ENCODE measurements around the gene TRABD.

GRCh38 chr22:50153756-50154140 lies 32.0 kb upstream of the TRABD start:
- no peak for TF ChIP-seq POLR2A (IDR thresholded peaks at IDR 0.05; ENCODE audit: low read length)
- TF ChIP-seq GATA1 (IDR thresholded peaks at IDR 0.05; ENCODE audit: low read depth, low read length): no peak

Measured in erythroblast (primary cell).